Fibroblast of upper back skin (primary cell): ENCODE data around the gene DYNLL2.
"Not testable (repeated sequence)": the region's sequence is repeated elsewhere in the genome, so short reads cannot be mapped to it uniquely, and the experiment has no call there.

Experiments used
- DNase-seq: peaks from one replicate; pipeline ENCODE4 v3.0.0-alpha.2; 2013

The DYNLL2 gene

GRCh38 chr17:58073266-58073665 lies 10.0 kb upstream of the DYNLL2 start:
- not testable (repeated sequence) for DNase-seq

GRCh38 chr17:58074406-58074805 lies 8.8 kb upstream of the DYNLL2 start:
- not testable (repeated sequence) for DNase-seq

GRCh38 chr17:58079300-58080033 lies 3.8 kb upstream of the DYNLL2 start:
- no peak for DNase-seq

GRCh38 chr17:58081646-58082340 lies 1.4 kb upstream of the DYNLL2 start:
- no peak for DNase-seq

GRCh38 chr17:58082341-58082869 lies 814 bp upstream of the DYNLL2 start:
- DNase-seq = no peak

GRCh38 chr17:58083491-58084316 lies 485 bp downstream of the DYNLL2 start:
- DNase-seq = peak; percentile 36

- no peak for DNase-seq
Measured at GRCh38 chr17:58084317-58084981, 1.2 kb downstream of the DYNLL2 start.

GRCh38 chr17:58085039-58085715 lies 2.0 kb downstream of the DYNLL2 start:
- no peak for DNase-seq

- no peak for DNase-seq
Measured at GRCh38 chr17:58086953-58087352, 3.7 kb downstream of the DYNLL2 start.

GRCh38 chr17:58088624-58089023 lies 5.4 kb downstream of the DYNLL2 start:
- DNase-seq = no peak

- DNase-seq = no peak
Measured at GRCh38 chr17:58089111-58089510, 5.9 kb downstream of the DYNLL2 start.

GRCh38 chr17:58091024-58091567 lies 7.9 kb downstream of the DYNLL2 start:
- DNase-seq = no peak

GRCh38 chr17:58092101-58092796 lies 9.0 kb downstream of the DYNLL2 start:
- DNase-seq = no peak

GRCh38 chr17:58092797-58093385 lies 9.7 kb downstream of the DYNLL2 start:
- no peak for DNase-seq

- DNase-seq = no peak
Measured at GRCh38 chr17:58094118-58094517, 10.9 kb downstream of the DYNLL2 start.

- no peak for DNase-seq
Measured at GRCh38 chr17:58096892-58097291, 13.7 kb downstream of the DYNLL2 start.

- no peak for DNase-seq
Measured at GRCh38 chr17:58097384-58098088, 14.3 kb downstream of the DYNLL2 start.

- DNase-seq = no peak
Measured at GRCh38 chr17:58100506-58100905, 17.3 kb downstream of the DYNLL2 start.

GRCh38 chr17:58101898-58102297 lies 18.7 kb downstream of the DYNLL2 start:
- DNase-seq = not testable (repeated sequence)

GRCh38 chr17:58105093-58105492 lies 21.9 kb downstream of the DYNLL2 start:
- DNase-seq = no peak
